ENCODE data around the gene CYP27B1.

- no peak for TF ChIP-seq CTCF (IDR thresholded peaks at IDR 0.05; ENCODE audit: insufficient read depth, low read length, poor library complexity, severe bottlenecking)
- TF ChIP-seq EZH2phosphoT487 (conservative IDR thresholded peaks at IDR 0.05; ENCODE audit: low read length) = no peak
Measured at GRCh38 chr12:57736741-57737466, 30.0 kb downstream of the CYP27B1 start.

Data from SU-DHL-6 (cell line).